ENCODE measurements around the gene LAMA2.

LAMA2 gene

GRCh38 chr6:129500958-129501739 lies 618.2 kb downstream of the LAMA2 start:
- H3K4me3 ChIP-seq (ENCODE audit: control insufficient read depth in 1 of 7, extremely low read depth in 1 of 7, insufficient read depth in 4 of 7, low read depth in 2 of 7, low read length in 6 of 7): no peak overlapping the region
- peaks cover 0 to 6% (median 0%) of the 10 kb centered on the region in 5 experiments for H3K27me3 ChIP-seq (replicated peaks in 2 of 5; ENCODE audit: control insufficient read depth in 4 of 5, insufficient read depth in 5 of 5, low read length in 4 of 5)
- WGBS (ENCODE audit: insufficient coverage): 66% methylated on average over 13 of the region's 13 CpGs
- CTCF ChIA-PET: interaction anchor here (0.7 to 6.7 kb wide), 16 partner anchors 8 to 438 kb away, joined by 3 to 73 read pairs (median 4); no protein-coding TSS in a partner anchor
- H3K27ac ChIP-seq (ENCODE audit: insufficient read depth in 1 of 2, low read depth in 1 of 2, low read length in 2 of 2, poor library complexity in 1 of 2, severe bottlenecking in 2 of 2): no peak overlapping the region
- peaks cover 3 to 23% (median 14%) of the 10 kb centered on the region in 4 experiments for H3K4me1 ChIP-seq (ENCODE audit: control extremely low read depth in 1 of 4, control insufficient read depth in 4 of 4, insufficient read depth in 4 of 4, low read length in 3 of 4)
- H3K9me3 ChIP-seq (ENCODE audit: control extremely low read depth in 1 of 5, control insufficient read depth in 4 of 5, insufficient read depth in 2 of 5, low read depth in 1 of 5, low read length in 4 of 5): no peaks in the 10 kb centered on the region
- POLR2A ChIA-PET: no interaction called here
- H3K36me3 ChIP-seq (ENCODE audit: control insufficient read depth in 4 of 4, insufficient read depth in 4 of 4, low read length in 3 of 4): no peaks in the 10 kb centered on the region
- peak; percentile 75 to 92 (median 90) for DNase-seq

GRCh38 chr6:129501740-129502660 lies 619.1 kb downstream of the LAMA2 start:
- 51% methylated on average over 2 of the region's 6 CpGs for WGBS (ENCODE audit: insufficient coverage)
- H3K4me1 ChIP-seq (ENCODE audit: control extremely low read depth in 1 of 4, control insufficient read depth in 4 of 4, insufficient read depth in 4 of 4, low read length in 3 of 4): peaks cover 3 to 23% (median 14%) of the 10 kb centered on the region in 4 experiments
- ChIA-PET CTCF (interaction anchor here (0.9 to 6.7 kb wide), 15 partner anchors 9 to 437 kb away, joined by 3 to 73 read pairs (median 4); no protein-coding TSS in a partner anchor), POLR2A (no interaction called here)
- H3K9me3 ChIP-seq (ENCODE audit: control extremely low read depth in 1 of 5, control insufficient read depth in 4 of 5, insufficient read depth in 2 of 5, low read depth in 1 of 5, low read length in 4 of 5): no peaks in the 10 kb centered on the region
- H3K27ac ChIP-seq (ENCODE audit: insufficient read depth in 1 of 2, low read depth in 1 of 2, low read length in 2 of 2, poor library complexity in 1 of 2, severe bottlenecking in 2 of 2): no peak overlapping the region
- H3K4me3 ChIP-seq (ENCODE audit: control insufficient read depth in 1 of 7, extremely low read depth in 1 of 7, insufficient read depth in 4 of 7, low read depth in 2 of 7, low read length in 6 of 7): no peak overlapping the region
- peak in 1 of 3 donors; percentile 8 for DNase-seq
- peaks cover 0 to 6% (median 0%) of the 10 kb centered on the region in 5 experiments for H3K27me3 ChIP-seq (replicated peaks in 2 of 5; ENCODE audit: control insufficient read depth in 4 of 5, insufficient read depth in 5 of 5, low read length in 4 of 5)
- no peaks in the 10 kb centered on the region for H3K36me3 ChIP-seq (ENCODE audit: control insufficient read depth in 4 of 4, insufficient read depth in 4 of 4, low read length in 3 of 4)

- ChIA-PET POLR2A (no interaction called here), CTCF (interaction anchor here (1.3 kb wide), 1 partner anchor 58 kb away, joined by 3 read pairs; no protein-coding TSS in a partner anchor)
- WGBS (ENCODE audit: insufficient coverage): 100% methylated on average over 1 of the region's 2 CpGs
Measured at GRCh38 chr6:129504456-129504855, 621.5 kb downstream of the LAMA2 start.

GRCh38 chr6:129507059-129507807 lies 624.3 kb downstream of the LAMA2 start:
- POLR2A ChIA-PET: no interaction called here
- Histone ChIP-seq H3K9me3 (ENCODE audit: control extremely low read depth in 1 of 5, control insufficient read depth in 4 of 5, insufficient read depth in 2 of 5, low read depth in 1 of 5, low read length in 4 of 5) (no peaks in the 10 kb centered on the region), H3K27me3 (replicated peaks in 2 of 5; ENCODE audit: control insufficient read depth in 4 of 5, insufficient read depth in 5 of 5, low read length in 4 of 5) (no peaks in the 10 kb centered on the region), H3K27ac (ENCODE audit: insufficient read depth in 1 of 2, low read depth in 1 of 2, low read length in 2 of 2, poor library complexity in 1 of 2, severe bottlenecking in 2 of 2) (no peak overlapping the region), H3K4me3 (ENCODE audit: control insufficient read depth in 1 of 7, extremely low read depth in 1 of 7, insufficient read depth in 4 of 7, low read depth in 2 of 7, low read length in 6 of 7) (no peak overlapping the region), H3K4me1 (ENCODE audit: control extremely low read depth in 1 of 4, control insufficient read depth in 4 of 4, insufficient read depth in 4 of 4, low read length in 3 of 4) (no peaks in the 10 kb centered on the region), H3K36me3 (ENCODE audit: control insufficient read depth in 4 of 4, insufficient read depth in 4 of 4, low read length in 3 of 4) (no peaks in the 10 kb centered on the region)
- DNase-seq: no peak
- WGBS (ENCODE audit: insufficient coverage): 88% methylated on average over 4 of the region's 5 CpGs
- CTCF ChIA-PET: no interaction called here

More at GRCh38 chr6:129504456-129504855, 621.5 kb downstream of the LAMA2 start:
- H3K9me3 ChIP-seq (ENCODE audit: control extremely low read depth in 1 of 5, control insufficient read depth in 4 of 5, insufficient read depth in 2 of 5, low read depth in 1 of 5, low read length in 4 of 5): no peaks in the 10 kb centered on the region
- no peaks in the 10 kb centered on the region for H3K27me3 ChIP-seq (replicated peaks in 2 of 5; ENCODE audit: control insufficient read depth in 4 of 5, insufficient read depth in 5 of 5, low read length in 4 of 5)
- H3K4me1 ChIP-seq (ENCODE audit: control extremely low read depth in 1 of 4, control insufficient read depth in 4 of 4, insufficient read depth in 4 of 4, low read length in 3 of 4): peaks cover under 1 to 19% (median 10%) of the 10 kb centered on the region in 4 experiments
- no peak overlapping the region for H3K4me3 ChIP-seq (ENCODE audit: control insufficient read depth in 1 of 7, extremely low read depth in 1 of 7, insufficient read depth in 4 of 7, low read depth in 2 of 7, low read length in 6 of 7)
- no peaks in the 10 kb centered on the region for H3K36me3 ChIP-seq (ENCODE audit: control insufficient read depth in 4 of 4, insufficient read depth in 4 of 4, low read length in 3 of 4)
- H3K27ac ChIP-seq (ENCODE audit: insufficient read depth in 1 of 2, low read depth in 1 of 2, low read length in 2 of 2, poor library complexity in 1 of 2, severe bottlenecking in 2 of 2): no peak overlapping the region
- no peak for DNase-seq

GRCh38 chr6:129507846-129508245 lies 624.9 kb downstream of the LAMA2 start:
- H3K27ac ChIP-seq (ENCODE audit: insufficient read depth in 1 of 2, low read depth in 1 of 2, low read length in 2 of 2, poor library complexity in 1 of 2, severe bottlenecking in 2 of 2): no peak overlapping the region

GRCh38 chr6:129508477-129509145 lies 625.7 kb downstream of the LAMA2 start:
- CTCF ChIA-PET: interaction anchor here (1.0 kb wide), 1 partner anchor 9 kb away, joined by 3 read pairs; no protein-coding TSS in a partner anchor
- 94% methylated on average over 2 of the region's 4 CpGs for WGBS (ENCODE audit: insufficient coverage)

More at GRCh38 chr6:129507846-129508245, 624.9 kb downstream of the LAMA2 start:
- H3K4me1 ChIP-seq (ENCODE audit: control extremely low read depth in 1 of 4, control insufficient read depth in 4 of 4, insufficient read depth in 4 of 4, low read length in 3 of 4): no peaks in the 10 kb centered on the region
- WGBS (ENCODE audit: insufficient coverage): no CpG with 5 or more reads among the region's 1 CpG
- H3K27me3 ChIP-seq (replicated peaks in 2 of 5; ENCODE audit: control insufficient read depth in 4 of 5, insufficient read depth in 5 of 5, low read length in 4 of 5): no peaks in the 10 kb centered on the region
- H3K4me3 ChIP-seq (ENCODE audit: control insufficient read depth in 1 of 7, extremely low read depth in 1 of 7, insufficient read depth in 4 of 7, low read depth in 2 of 7, low read length in 6 of 7): no peak overlapping the region
- peak in 2 of 3 donors; percentile 13 to 43 for DNase-seq
- no peaks in the 10 kb centered on the region for H3K9me3 ChIP-seq (ENCODE audit: control extremely low read depth in 1 of 5, control insufficient read depth in 4 of 5, insufficient read depth in 2 of 5, low read depth in 1 of 5, low read length in 4 of 5)
- H3K36me3 ChIP-seq (ENCODE audit: control insufficient read depth in 4 of 4, insufficient read depth in 4 of 4, low read length in 3 of 4): no peaks in the 10 kb centered on the region
- CTCF ChIA-PET: no interaction called here
- POLR2A ChIA-PET: no interaction called here

More at GRCh38 chr6:129508477-129509145, 625.7 kb downstream of the LAMA2 start:
- POLR2A ChIA-PET: no interaction called here
- Histone ChIP-seq H3K9me3 (ENCODE audit: control extremely low read depth in 1 of 5, control insufficient read depth in 4 of 5, insufficient read depth in 2 of 5, low read depth in 1 of 5, low read length in 4 of 5) (no peaks in the 10 kb centered on the region), H3K27me3 (replicated peaks in 2 of 5; ENCODE audit: control insufficient read depth in 4 of 5, insufficient read depth in 5 of 5, low read length in 4 of 5) (no peaks in the 10 kb centered on the region), H3K4me3 (ENCODE audit: control insufficient read depth in 1 of 7, extremely low read depth in 1 of 7, insufficient read depth in 4 of 7, low read depth in 2 of 7, low read length in 6 of 7) (no peak overlapping the region), H3K36me3 (ENCODE audit: control insufficient read depth in 4 of 4, insufficient read depth in 4 of 4, low read length in 3 of 4) (no peaks in the 10 kb centered on the region), H3K27ac (ENCODE audit: insufficient read depth in 1 of 2, low read depth in 1 of 2, low read length in 2 of 2, poor library complexity in 1 of 2, severe bottlenecking in 2 of 2) (no peak overlapping the region), H3K4me1 (ENCODE audit: control extremely low read depth in 1 of 4, control insufficient read depth in 4 of 4, insufficient read depth in 4 of 4, low read length in 3 of 4) (no peaks in the 10 kb centered on the region)
- no peak for DNase-seq

Data from common myeloid progenitor, CD34-positive (primary cell).